PC-3 (cell line): ENCODE measurements around the gene UGT1A10. TPM values are rescaled to one million over a fixed set of nuclear protein-coding genes. Genes with fewer than 3 reads are reported as not detected.

ENCODE experiments used
- ATAC-seq: fragments of 200-7000 bp; cut with Tn5 transposase; 2 replicates; pipeline ENCODE4 v1.9.1; 2020; ENCODE audit warnings: mild to moderate bottlenecking, moderate library complexity
- BruUV-seq: library from RNA; stranded (reverse); fragments of 400-500 nt; replicated peaks from 2 replicates; lab custom pipeline; 2021; lab: Mats Ljungman, UMichigan
- CTCF ChIA-PET: fragments of 300-600 bp; sonication (Branson Sonifier 250); formaldehyde crosslinking; loops from one replicate; lab custom pipeline; 2022; ENCODE audit warnings: antibody characterized with exemption; lab: Charles Lee
- POLR2A ChIA-PET: fragments of 300-600 bp; sonication (Branson Sonifier 250); formaldehyde crosslinking; loops from one replicate; lab custom pipeline; 2022; ENCODE audit warnings: antibody characterized with exemption; ENCODE audit not compliant: unreplicated experiment; lab: Charles Lee
- DNase-seq: peaks from one replicate; pipeline ENCODE4 v3.0.0-alpha.2; 2015
- H2AFZ ChIP-seq: fragments of 300-600 bp; sonication (generic); 2 replicates; pipeline ENCODE4 v1.6.0; 2016; ENCODE audit warnings: antibody characterized with exemption, low read length
- H3F3A ChIP-seq: fragments of 300-600 bp; sonication (generic); one replicate; pipeline ENCODE4 v1.6.0; 2017; ENCODE audit warnings: antibody characterized with exemption, low read length, control low read depth, mild to moderate bottlenecking; ENCODE audit not compliant: unreplicated experiment
- H3K27ac ChIP-seq: fragments of 300-600 bp; sonication (generic); 2 replicates; pipeline ENCODE4 v1.5.1; 2016; ENCODE audit warnings: mild to moderate bottlenecking, low read length
- H3K27me3 ChIP-seq: fragments of 300-600 bp; sonication (generic); 2 replicates; pipeline ENCODE4 v1.6.1; 2016; ENCODE audit warnings: low read length, mixed read lengths
- H3K36me3 ChIP-seq: fragments of 300-600 bp; sonication (generic); 2 replicates; pipeline ENCODE4 v1.6.1; 2016; ENCODE audit warnings: low read depth, mixed run types, low read length, mixed read lengths
- H3K4me1 ChIP-seq: fragments of 300-600 bp; sonication (generic); 2 replicates; pipeline ENCODE4 v1.5.1; 2016; ENCODE audit warnings: low read length; ENCODE audit not compliant: insufficient read depth
- H3K4me2 ChIP-seq: fragments of 300-600 bp; sonication (generic); 2 replicates; pipeline ENCODE4 v1.6.0; 2016; ENCODE audit warnings: low read length
- H3K4me3 ChIP-seq: fragments of 300-600 bp; sonication (generic); 2 replicates; pipeline ENCODE4 v1.5.1; 2016; ENCODE audit warnings: mild to moderate bottlenecking, low read length, mixed read lengths
- H3K79me2 ChIP-seq: fragments of 300-600 bp; sonication (generic); 2 replicates; pipeline ENCODE4 v1.6.1; 2017; ENCODE audit warnings: low read length, mixed read lengths
- H3K9ac ChIP-seq: fragments of 300-600 bp; sonication (generic); 2 replicates; pipeline ENCODE4 v1.6.0; 2016; ENCODE audit warnings: mild to moderate bottlenecking, low read length
- H3K9me2 ChIP-seq: fragments of 300-600 bp; sonication (generic); replicated peaks from 2 replicates; pipeline ENCODE4 v1.6.1; 2016; ENCODE audit warnings: mixed run types, low read length, mixed read lengths
- H3K9me3 ChIP-seq: fragments of 300-600 bp; sonication (generic); 2 replicates; pipeline ENCODE4 v1.6.1; 2016; ENCODE audit warnings: low read length, mixed read lengths
- H4K20me1 ChIP-seq: fragments of 300-600 bp; sonication (generic); 2 replicates; pipeline ENCODE4 v1.6.1; 2016; ENCODE audit warnings: low read length, mixed read lengths
- CTCF ChIP-seq: fragments of 300-600 bp; sonication (generic); conservative IDR thresholded peaks from 2 replicates; pipeline ENCODE4 v1.5.1; 2017; ENCODE audit warnings: antibody characterized with exemption, low read depth, mild to moderate bottlenecking, low read length
- EZH2 ChIP-seq: fragments of 300-600 bp; sonication (generic); IDR thresholded peaks from one replicate; pipeline ENCODE4 v1.6.1; 2017; ENCODE audit warnings: antibody characterized with exemption, mild to moderate bottlenecking, low read length; ENCODE audit not compliant: unreplicated experiment
- EZH2phosphoT487 ChIP-seq: fragments of 300-600 bp; sonication (generic); IDR thresholded peaks from 2 replicates; pipeline ENCODE4 v1.6.1; 2018; ENCODE audit warnings: mild to moderate bottlenecking, antibody characterized with exemption, low read length, borderline replicate concordance
- intact Hi-C: fragments of 100-400 bp; cut with micrococcal nuclease; formaldehyde crosslinking; loops from 2 replicates; pipeline ENCODE4 v1.9.0; 2023
- total RNA-seq: library from RNA; depleted of rRNA; stranded (reverse); fragments of >200 nt; gene quantifications from 2 replicates; pipeline ENCODE4 v1.2.3, GENCODE V29; 2014

Gene UGT1A10
- total RNA-seq, 1 experiment from 2014 or later, result not detected

- intact Hi-C loops, result no loop called here
- Histone ChIP-seq H3K4me2 (no peak overlapping the region), H3K27ac (no peak overlapping the region), H3K27me3 (no peaks in the 10 kb centered on the region), H3K9me2 (0 out of 2 replicates have a peak, but pooled peaks cover 4% of the 10 kb centered on the region), H3K9me3 (no peaks in the 10 kb centered on the region), H4K20me1 (no peaks in the 10 kb centered on the region), H3F3A (no peaks in the 10 kb centered on the region), H3K4me3 (no peak overlapping the region), H3K36me3 (no peaks in the 10 kb centered on the region), H3K4me1 (peaks cover 19% of the 10 kb centered on the region), H2AFZ (no peak overlapping the region), H3K9ac (no peak overlapping the region), H3K79me2 (no peaks in the 10 kb centered on the region)
- ATAC-seq, result no peak
- no peak for TF ChIP-seq EZH2phosphoT487
- TF ChIP-seq EZH2, result no peak
- TF ChIP-seq CTCF, result no peak
- ChIA-PET CTCF (no interaction called here), POLR2A (no interaction called here)
- no TSS peak for BruUV-seq
- no peak for DNase-seq
Observed at GRCh38 chr2:233768076-233768475, 131.8 kb downstream of the UGT1A10 start.

GRCh38 chr2:233769260-233769659, 133.0 kb downstream of the UGT1A10 start:
- DNase-seq, result no peak
- H3K27me3 ChIP-seq, result no peaks in the 10 kb centered on the region

DNA sequence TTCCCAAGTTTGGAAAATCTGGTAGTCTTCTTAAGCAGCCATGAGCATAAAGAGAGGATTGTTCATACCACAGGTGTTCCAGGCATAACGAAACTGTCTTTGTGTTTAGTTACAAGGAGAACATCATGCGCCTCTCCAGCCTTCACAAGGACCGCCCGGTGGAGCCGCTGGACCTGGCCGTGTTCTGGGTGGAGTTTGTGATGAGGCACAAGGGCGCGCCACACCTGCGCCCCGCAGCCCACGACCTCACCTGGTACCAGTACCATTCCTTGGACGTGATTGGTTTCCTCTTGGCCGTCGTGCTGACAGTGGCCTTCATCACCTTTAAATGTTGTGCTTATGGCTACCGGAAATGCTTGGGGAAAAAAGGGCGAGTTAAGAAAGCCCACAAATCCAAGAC, 135.9 kb downstream of the UGT1A10 start:
- BruUV-seq, result no TSS peak
- ChIA-PET POLR2A (no interaction called here), CTCF (no interaction called here)
- no peak for TF ChIP-seq EZH2phosphoT487
- TF ChIP-seq CTCF, result no peak
- no peak for TF ChIP-seq EZH2
- H3K9ac ChIP-seq, result no peak overlapping the region
- H3K79me2 ChIP-seq, result no peaks in the 10 kb centered on the region
- no peak for DNase-seq
- intact Hi-C loops, result no loop called here
- H3K4me3 ChIP-seq, result no peak overlapping the region
- no peaks in the 10 kb centered on the region for H3K36me3 ChIP-seq
- no peaks in the 10 kb centered on the region for H3K4me1 ChIP-seq
- H3K27ac ChIP-seq, result no peak overlapping the region
- no peaks in the 10 kb centered on the region for H3F3A ChIP-seq
- no peak overlapping the region for H3K4me2 ChIP-seq
- H3K27me3 ChIP-seq, result no peaks in the 10 kb centered on the region
- H4K20me1 ChIP-seq, result no peaks in the 10 kb centered on the region
- ATAC-seq, result no peak
- no peaks in the 10 kb centered on the region for H3K9me2 ChIP-seq
- no peaks in the 10 kb centered on the region for H3K9me3 ChIP-seq
- H2AFZ ChIP-seq, result no peak overlapping the region

More at GRCh38 chr2:233769260-233769659, 133.0 kb downstream of the UGT1A10 start:
- Histone ChIP-seq H4K20me1 (no peaks in the 10 kb centered on the region), H3K9me3 (no peaks in the 10 kb centered on the region), H3K4me3 (no peak overlapping the region), H3K4me2 (no peak overlapping the region), H3K36me3 (no peaks in the 10 kb centered on the region), H3K27ac (no peak overlapping the region), H3K79me2 (no peaks in the 10 kb centered on the region), H2AFZ (no peak overlapping the region), H3K9me2 (no peaks in the 10 kb centered on the region), H3K9ac (no peak overlapping the region), H3K4me1 (peaks cover 8% of the 10 kb centered on the region), H3F3A (no peaks in the 10 kb centered on the region)
- ATAC-seq, result no peak
- no TSS peak for BruUV-seq
- POLR2A ChIA-PET, result no interaction called here
- intact Hi-C loops, result no loop called here
- no peak for TF ChIP-seq CTCF
- CTCF ChIA-PET, result no interaction called here
